GM19328 (cell line): ENCODE data around the gene NGEF.
"Not testable (repeated sequence)": the region's sequence is repeated elsewhere in the genome, so short reads cannot be mapped to it uniquely, and the experiment has no call there.

ENCODE experiments used
- ATAC-seq: cut with Tn5 transposase; IDR thresholded peaks from one replicate; pipeline ENCODE4 v1.9.1; 2021; ENCODE audit warnings: mild to moderate bottlenecking, moderate library complexity; ENCODE audit not compliant: unreplicated experiment

NGEF gene

DNA sequence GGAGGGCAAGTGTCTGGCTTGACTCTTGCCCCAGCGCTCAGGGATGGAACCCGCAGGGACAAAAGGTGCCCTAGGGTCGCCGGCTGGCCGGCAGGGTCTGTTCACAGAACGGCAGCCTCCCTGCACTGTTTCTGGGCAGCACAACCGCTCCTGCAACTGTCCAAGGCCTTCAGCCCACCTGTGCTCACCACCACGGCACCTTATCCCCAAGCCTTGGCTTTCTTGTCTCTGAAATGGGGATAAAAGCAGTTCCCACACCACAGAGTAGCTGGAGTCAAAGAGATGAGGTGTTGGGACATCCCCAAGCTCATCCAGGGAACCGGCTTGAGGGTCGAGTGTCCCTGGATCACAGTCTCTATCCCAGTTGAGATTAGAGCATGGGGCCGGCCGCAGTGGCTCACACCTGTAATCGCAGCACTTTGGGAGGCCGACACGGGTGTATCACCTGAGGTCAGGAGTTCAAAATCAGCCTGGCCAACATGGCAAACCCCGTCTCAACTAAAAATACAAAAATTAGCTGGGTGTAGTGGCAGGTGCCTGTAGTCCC is 138.3 kb downstream of the NGEF start:
- no peak for ATAC-seq

DNA sequence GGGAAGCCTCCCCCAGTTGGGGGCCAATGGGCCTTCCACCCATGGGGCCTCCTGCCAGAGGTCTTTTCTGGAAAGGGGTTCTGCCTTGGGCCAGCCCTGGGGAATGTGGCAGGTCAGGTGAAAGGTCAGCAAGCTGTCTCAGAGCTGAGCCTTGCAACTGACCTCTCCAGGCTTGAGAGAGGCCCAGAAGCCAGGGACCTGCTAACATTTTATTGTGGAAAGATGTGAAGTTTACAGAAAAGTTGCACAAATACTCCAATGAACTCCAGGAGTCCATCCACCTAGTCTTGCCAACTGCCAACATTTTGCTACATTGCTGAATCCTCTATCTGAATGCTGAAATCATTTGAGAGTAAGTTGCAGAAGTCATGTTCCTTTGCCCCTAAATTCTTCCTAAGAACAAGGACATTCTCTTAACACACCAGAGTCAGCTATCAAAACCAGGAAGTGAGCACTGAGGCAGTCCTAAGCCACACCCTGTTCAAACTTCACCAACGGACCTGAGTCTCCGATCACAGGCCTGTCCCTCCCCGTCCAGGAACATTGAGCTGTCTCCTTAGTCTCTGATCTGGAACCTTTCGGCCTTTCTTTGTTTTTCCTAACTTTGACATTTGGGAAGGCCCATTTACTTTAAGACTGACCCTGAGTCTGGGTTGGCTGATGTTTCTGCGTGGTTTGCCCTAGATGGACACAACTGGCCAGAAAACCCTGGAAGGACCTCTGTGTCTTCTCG is 139.0 kb downstream of the NGEF start:
- ATAC-seq, result no peak

DNA sequence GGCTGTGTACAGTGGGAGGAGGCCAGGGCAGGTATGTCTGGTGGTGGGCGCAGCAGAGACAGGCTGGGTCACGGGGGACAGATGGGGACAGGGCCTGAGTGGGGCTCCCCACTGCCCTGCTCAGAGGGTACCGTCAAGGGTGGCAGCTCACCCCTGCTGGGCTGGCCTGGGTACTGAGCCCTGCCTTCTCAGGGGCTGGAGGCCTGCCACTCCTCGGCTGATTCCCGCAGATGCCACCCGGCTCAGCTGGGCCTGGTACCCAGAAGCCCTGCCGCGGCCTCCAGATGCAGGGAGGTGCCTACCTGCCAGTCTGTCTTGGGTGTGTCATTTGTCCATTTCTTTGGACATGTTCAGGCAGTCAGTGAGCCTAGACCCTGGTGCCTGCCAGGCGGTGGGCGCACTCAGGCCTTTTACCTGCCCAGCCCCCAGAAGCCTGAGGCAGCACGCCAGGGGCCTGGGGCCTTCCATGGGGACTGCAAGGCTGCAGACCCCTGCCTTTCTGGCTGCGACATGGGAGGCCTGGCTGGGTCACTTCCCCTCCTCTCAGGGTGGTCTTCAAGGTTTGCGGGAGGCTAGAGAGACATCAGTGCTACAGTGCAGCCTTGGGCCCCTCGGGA is 139.7 kb downstream of the NGEF start:
- no peak for ATAC-seq

DNA sequence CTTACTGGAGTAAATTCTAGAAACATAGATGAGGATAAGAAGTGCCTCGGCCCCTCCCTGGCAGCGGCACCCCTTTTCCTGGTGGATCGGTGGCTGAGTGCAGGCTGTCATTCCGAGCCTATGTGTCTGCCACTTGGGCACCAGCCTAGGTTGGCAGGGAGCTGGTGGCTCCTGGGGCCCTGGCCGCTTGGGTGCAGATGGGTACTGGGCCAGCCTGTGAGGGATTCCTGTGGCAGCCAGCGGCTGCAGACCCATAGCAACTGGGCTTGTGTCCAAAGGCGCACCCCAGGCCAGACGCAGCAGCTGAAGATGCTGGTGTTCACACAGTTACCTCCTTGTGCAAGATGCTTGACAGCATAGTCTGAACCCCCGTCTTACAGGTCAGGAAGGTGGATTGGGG is 140.2 kb downstream of the NGEF start:
- ATAC-seq, result no peak

DNA sequence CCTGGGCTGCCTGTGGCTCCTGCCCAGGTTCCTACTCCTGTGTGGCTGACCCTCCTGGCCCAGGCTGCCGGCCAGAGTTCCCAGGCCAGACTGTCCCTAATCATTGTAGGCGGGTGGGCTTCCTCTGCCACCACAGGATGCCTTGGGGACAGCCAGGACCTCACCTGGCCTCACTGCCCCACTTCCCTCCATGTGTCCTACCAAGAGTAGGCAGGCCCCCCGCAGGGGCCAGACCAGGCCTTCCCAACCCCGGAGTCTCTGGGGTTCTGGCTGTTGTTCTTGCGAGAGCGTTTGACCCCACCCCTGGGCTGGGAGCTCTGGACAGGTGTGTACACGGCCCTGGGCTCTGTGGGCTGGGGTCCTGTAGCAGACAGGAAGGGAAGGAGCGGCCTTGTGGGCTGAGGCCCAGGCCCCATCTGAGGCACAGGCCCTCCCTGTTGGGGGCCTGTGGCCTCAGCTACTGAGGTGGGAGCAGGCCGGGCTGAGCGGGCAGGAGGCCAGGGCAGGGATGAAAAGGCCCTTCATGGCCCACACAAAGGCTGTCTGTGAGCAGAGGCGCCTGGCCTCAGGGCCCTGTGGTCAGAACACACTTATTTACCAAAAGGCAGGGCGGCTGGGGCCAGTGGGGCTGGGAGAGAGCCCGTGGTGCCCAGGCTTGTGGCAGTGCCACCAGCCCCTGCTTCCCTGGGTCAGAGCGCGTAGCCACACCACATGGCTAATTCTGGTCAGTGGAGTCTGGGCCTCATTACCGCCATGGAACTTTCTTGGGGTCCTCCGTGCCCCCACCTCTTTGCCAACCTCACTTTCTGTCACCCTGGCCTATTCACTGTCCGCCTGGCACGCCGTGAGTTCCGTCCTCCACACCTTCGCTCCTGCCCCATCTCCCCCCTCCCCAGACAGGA is 141.0 kb downstream of the NGEF start:
- ATAC-seq, result no peak

DNA sequence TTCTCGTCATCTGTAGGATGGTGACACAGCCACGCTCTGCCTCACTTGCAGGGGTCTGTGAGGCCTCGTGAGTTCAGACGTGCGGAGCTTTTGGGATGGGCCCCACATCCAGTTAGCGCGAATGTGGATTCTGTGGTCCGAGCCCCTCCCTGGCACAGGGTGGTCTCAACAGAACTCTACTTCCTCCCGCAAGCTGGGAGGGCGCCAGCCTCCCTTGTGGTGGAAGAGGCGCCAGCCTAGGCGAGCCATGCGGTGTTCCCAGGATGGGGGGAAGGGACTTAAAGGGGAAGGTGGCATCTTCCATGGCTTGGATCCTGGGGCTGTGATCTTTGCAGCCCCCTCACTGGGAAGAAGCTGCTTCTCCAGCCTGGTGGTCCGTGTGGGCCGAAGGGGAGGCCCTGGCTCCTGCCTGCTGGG is 141.6 kb downstream of the NGEF start:
- no peak for ATAC-seq

DNA sequence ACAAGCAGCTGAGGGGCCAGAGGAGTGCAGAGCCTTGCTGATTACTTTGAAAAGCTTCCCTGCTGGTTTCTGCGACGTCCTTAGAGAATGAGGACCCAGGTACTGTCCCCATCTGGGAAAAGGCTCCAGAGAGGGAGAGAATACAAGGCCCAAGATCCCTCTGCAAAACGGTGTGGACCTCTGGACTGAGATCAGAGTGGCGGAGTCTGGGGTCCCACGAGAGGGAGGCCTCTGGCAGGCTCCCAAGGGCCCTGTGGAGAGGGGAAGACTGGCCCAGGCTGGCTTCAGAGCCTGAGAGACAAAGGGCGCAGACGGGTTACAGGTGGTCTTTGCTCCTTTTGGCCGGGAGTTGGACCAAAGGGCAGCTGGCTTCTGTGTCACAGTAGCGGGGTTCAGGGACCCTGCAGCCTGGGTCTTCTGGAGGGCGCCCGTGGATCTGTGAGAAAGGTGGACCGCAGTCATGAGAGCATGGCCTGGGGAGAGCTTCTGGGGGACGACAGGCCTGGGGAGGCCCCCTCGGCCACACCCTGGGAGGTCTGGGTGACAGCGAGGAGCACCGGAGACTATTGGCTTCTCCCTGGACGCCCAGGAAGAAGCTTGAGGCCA is 142.2 kb downstream of the NGEF start:
- no peak for ATAC-seq

DNA sequence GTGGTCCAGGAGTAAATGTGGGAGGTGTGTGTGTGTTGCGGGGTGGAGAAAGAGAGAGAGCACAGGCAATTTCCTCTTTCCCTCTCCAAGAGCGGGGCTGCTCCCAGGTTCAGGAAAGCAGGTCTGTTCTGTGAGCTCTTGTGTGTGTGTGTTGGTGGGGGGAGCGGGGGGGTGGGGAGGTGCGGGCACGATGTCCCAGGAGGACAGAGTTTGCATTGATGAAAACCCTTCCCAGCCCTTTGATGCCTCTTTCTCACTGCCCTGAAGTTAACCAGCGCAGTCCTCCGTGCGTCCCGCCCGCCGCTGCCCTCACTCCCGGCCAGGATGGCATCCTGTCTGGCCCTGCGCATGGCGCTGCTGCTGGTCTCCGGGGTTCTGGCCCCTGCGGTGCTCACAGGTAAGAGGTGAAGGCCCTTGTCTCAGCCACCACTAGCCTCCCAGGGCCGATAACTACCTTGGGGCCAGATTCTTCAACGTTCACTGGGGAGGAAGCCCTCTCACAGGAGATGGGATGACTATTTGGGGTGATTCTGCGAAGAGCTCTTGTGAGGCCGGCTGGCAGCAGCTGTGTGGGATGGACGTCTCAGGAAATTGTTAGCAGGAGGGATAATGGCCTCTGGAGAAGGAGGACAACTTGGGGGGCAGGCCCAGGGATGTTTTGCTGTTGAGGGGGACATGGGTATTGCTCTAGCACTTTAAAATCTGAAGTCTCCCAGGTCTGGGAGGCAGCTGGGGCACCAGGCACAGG is 142.9 kb downstream of the NGEF start, which contains the start of gene SNORC:
Gene SNORC (plus strand): TSS at position 247 of the 748 bp plus-strand sequence. CDS start 78 bp downstream, at position 325.
- ATAC-seq, result no peak

DNA sequence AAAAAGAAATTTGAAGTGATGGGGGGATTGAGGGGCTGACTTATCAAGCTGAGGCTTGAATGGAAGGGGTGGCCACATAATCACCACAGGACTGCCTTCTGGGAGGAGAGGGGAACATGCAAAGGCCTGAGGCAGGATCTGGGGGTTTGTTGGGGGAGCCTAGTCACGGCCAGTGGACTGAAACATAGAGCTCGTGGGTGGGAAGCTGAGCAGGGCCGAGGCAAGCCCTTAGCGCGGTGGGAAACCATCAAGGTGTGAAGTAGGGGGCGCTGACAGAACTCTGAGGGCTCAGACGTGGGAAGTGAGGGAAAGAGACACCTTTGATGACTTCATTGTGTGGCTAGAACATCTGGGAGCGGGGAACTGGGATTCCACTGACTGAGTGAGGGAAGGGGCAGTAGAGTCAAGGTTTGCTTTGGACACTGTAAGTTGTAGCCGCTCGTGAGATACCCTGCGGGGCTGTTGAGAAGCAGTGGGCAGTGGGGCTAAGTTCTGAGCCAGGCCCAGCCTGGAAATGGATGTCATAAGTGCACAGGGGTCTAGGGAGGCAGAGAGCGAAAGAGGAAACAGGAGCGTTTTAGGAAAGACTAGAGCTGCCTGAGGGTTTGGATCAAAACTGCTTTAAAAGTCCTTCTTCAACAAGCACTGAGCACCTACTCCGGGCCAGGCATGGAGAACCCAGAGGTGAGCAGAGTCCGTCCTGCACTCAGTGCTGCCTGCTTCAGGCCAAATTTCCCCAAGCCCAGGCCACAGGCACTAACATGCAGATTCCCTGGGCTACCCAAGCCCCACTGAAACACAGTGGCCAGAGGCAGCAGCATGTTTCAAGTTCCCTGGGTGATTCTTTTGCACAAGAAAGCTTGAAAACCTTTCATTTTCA is 143.7 kb downstream of the NGEF start:
- no peak for ATAC-seq

DNA sequence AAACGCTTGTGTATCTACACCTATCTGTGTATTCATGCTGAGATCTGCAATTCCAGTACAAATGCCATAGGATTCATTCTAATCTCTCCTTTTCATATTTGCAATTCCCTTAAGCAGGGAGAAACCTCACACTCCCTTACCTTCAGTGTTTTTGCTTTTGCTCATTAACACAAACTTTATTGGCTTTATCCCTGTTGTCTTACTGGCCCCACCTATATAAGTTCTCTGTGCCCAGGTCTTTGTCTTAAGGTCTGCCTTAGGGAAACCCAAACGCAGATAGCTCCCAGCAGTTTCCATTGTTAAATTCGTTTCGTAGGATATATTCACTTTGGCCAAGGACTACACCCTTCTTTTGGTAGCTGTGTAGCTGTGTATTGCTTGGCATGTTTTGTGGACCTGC is 147.0 kb downstream of the NGEF start:
- ATAC-seq, result no peak

DNA sequence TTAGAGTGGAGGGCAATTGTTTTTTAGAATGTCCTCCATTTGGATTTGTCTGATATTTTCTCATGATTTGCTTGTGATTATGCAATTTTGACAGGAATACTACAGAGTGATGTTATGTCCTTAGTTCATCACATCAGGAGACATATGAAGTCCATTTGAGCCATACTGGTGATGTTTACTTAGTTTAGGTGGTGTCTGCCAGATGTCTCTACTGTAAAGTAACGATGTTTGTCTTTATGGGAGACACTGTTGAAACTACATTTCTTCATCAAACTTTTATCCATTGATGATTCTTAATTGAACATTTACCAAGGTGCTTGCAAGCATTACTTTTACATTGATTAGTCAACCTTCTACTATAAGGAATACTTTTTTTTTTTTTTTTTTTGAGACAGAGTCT is 147.9 kb downstream of the NGEF start:
- ATAC-seq, result no peak

DNA sequence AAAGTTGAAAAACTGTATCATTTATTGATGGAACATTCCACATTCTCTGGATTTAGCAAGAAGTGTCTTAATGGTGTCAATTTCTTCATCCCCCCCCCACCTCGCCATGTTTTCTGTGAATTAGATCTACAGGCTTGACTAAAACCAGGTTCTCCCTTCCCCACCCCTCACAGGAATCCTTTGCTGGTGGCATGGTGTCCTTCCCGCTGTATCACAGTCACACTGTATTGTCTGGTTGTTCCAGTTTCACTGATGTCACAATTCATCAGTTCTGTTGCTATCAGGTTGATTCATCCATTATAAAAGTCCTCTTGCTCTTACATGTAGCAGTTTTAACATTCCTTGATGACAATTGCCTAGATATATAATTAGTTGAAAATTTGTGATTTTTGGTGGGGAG is 149.1 kb downstream of the NGEF start:
- no peak for ATAC-seq

DNA sequence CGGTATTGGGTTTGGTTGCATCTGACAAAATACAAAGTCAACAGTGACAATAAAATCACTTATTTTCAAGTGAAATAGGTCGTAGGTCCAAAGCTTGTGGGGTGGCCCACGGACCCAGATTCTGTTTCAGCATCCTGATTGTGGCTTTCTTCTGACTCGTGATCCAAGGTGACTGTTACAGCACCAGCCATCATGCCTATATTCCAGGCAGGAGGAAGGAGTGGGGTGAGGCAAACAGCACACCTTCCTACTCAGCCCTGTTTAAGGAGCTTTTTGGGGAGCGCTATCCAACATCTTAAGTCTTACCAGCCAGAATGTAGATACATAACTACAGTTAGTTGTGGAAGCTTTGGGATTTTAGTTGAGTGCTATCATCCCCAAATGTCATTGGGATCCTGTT is 151.7 kb downstream of the NGEF start:
- ATAC-seq, result no peak

DNA sequence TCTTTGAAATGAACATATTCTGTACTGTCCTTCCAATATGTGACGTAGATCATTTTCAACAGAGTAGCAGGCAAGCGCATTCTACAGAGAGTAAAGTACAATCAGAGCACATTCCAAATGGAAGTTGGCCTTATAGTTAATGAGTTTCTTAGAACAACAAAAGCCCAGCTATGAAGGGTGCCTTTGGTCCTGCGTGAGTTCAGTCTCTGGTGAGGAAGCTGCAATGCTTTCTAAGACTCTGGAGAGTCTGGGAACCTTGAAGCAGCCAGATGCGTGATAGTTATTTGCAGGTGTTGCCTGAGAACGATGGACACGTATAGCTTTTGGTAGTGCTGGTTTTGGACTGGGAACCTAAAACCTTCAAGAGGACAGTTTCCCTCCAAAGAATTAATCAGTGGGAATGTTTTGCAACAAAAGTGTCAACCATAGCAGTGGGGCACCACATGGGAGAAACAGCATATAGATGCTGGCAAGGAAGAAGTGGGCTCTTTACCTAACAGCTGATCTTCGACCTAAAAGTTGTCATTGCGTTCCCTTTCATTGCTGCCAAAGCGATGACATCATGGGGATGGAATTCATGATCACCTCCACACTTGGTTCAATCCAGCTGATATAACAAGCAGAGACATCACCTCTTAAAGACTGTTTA is 152.3 kb downstream of the NGEF start:
- no peak for ATAC-seq

DNA sequence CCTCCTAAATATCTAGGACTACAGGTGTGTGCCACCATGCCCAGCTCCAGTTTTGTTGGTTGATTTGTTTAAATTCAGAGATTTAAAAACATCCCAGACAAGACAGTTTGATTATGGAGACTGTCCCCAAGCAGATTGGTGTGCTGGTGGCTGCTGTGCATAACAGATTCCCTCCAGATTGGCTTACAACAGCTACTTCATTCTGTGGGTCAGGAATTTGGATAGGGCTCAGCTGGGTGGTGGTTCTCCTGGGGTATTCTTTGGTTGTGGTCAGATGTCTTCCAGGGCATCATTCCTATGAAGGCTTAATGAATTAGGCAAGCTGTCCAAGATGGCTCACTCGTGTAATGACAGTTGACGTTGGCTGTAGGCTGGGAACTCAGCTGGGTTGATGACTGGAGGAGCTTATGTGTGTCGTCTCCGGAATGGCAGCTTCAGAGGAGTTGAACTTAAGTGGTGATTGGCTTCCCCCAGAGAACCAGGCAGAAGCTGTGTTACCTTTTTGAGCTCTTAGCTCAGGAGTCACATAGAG is 153.6 kb downstream of the NGEF start:
- ATAC-seq, result no peak

DNA sequence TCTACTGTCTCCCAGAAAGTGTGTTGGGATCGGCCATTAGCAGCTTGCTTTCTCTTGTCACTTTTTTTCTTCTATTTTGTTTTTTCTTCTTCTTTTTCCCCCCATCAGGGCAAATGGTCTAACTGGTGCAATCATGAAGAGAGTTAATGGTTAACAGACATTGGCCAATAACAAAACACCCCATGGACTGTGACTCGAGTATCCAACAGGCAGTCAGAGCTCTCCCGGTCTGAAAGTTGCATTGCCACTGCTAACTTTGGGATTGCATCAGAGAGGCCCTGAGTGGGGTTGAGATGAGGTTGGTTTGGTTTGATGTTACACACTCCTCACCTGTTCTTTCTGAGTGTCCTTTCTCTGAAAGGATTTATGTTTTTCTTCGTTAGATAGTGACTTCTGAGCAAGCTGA is 155.9 kb downstream of the NGEF start:
- ATAC-seq, result no peak

DNA sequence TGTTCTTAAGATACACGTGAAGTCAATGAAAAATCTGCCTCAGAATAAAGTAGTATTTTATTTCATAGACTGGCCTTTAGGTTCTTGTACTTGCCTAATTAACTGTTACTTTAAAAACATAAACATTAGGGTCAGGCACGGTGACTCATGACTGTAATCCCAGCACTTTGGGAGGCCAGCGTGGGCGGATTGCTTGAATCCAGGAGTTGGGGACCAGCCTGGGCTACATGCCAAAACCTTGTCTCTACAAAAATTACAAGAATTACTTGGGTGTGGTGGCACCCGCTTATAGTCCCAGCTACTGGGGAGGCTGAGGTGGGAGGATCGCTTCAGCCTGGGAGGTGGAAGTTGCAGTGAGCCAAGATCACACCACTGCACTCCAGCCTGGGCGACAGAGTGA is 159.0 kb downstream of the NGEF start:
- ATAC-seq, result no peak

DNA sequence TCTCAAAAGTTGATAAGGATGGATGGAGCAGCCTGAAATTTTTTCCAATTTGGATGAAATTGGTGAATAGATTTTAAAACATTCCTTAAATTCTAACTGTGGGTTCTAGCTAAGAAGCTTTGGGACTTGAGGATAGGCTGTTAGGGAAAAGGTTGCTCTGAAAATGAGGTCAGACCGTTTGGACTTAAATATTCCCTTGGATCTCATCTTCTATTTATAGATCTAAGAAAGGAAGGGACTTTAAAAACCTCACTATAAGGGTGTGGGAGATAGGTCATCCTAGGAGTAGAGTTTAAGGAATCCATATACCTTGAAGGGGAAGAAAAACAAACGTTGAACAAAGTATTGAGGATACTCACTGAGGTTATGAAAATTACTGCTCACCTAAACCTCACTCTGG is 160.4 kb downstream of the NGEF start:
- no peak for ATAC-seq

DNA sequence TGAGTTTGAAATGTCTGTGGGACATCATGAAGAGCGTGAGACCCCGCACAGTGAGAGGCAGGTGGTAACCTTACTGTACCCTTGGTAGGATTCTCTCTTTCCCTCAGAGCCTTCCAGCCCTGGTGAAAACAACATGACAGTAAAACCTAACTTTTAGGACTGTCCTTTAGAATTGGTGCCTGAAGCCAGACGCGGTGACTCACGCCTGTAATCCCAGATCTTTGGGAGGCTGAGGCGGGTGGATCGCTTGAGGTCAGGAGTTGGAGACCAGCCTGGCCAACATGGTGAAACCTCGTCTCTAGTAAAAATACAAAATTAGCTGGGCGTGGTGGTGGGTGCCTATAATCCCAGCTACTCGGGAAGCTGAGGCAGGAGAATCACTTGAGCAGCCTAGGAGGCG is 161.0 kb downstream of the NGEF start:
- not testable (repeated sequence) for ATAC-seq
